Kidney (tissue), 14 donors: ENCODE measurements around the gene SKI. TPM values are rescaled to one million over a fixed set of nuclear protein-coding genes. Genes with fewer than 3 reads are reported as not detected.
A peak's percentile ranks its signal among the peaks of the same experiment; 100 is the strongest.

ENCODE experiments used
- DNase-seq, 5 donors: peaks; one replicate each; pipeline ENCODE4 v3.0.0-alpha.2; 2013 to 2020
- FAIRE-seq: peaks from 2 replicates; lab custom pipeline; 2012; peaks lifted over from hg19 to GRCh38; lab: Jason Lieb, UNC
- H3K27ac ChIP-seq, 2 donors: one replicate each; pipeline ENCODE4 v1.7.0; 2013; ENCODE audit warnings: low read depth in 2 of 2, low read length in 2 of 2, inconsistent platforms in 1 of 2
- H3K27me3 ChIP-seq: one replicate; pipeline ENCODE4 v1.7.1; 2013; ENCODE audit warnings: low read length, inconsistent platforms; ENCODE audit not compliant: control insufficient read depth, insufficient read depth
- H3K36me3 ChIP-seq, 3 donors: one replicate each; pipeline versions ENCODE4 v1.7.0 to v1.7.1; 2013; ENCODE audit warnings: low read length in 3 of 3, control low read depth in 1 of 3, inconsistent platforms in 1 of 3; ENCODE audit not compliant: insufficient read depth in 3 of 3, control insufficient read depth in 2 of 3
- H3K4me1 ChIP-seq, 3 donors: one replicate each; pipeline versions ENCODE4 v1.7.0 to v1.7.1; 2013; ENCODE audit warnings: low read length in 3 of 3, inconsistent platforms in 1 of 3, low read depth in 1 of 3; ENCODE audit not compliant: control insufficient read depth in 2 of 3, insufficient read depth in 2 of 3
- H3K4me3 ChIP-seq, 3 donors: one replicate each; pipeline versions ENCODE4 v1.7.0 to v1.8.1; 2013; ENCODE audit warnings: low read length in 3 of 3, control low read depth in 1 of 3, inconsistent platforms in 1 of 3
- H3K9ac ChIP-seq, 3 donors: one replicate each; pipeline versions ENCODE4 v1.7.0 to v1.7.1; 2013; ENCODE audit warnings: low read length in 3 of 3, control low read depth in 1 of 3, inconsistent platforms in 1 of 3
- H3K9me3 ChIP-seq, 3 donors: one replicate each; pipeline versions ENCODE4 v1.7.0 to v1.7.1; 2013; ENCODE audit warnings: low read length in 3 of 3, control low read depth in 1 of 3, inconsistent platforms in 1 of 3; ENCODE audit not compliant: control insufficient read depth in 2 of 3, insufficient read depth in 1 of 3
- CTCF ChIP-seq: IDR thresholded peaks from 3 replicates; pipeline ENCODE4 v1.5.1; 2012; ENCODE audit warnings: mild to moderate bottlenecking, moderate library complexity, borderline replicate concordance; ENCODE audit not compliant: insufficient read depth; ENCODE audit errors: extremely low read depth
- intact Hi-C: fragments of 100-400 bp; cut with DNase I; formaldehyde crosslinking; loops from one replicate; pipeline ENCODE4 v1.11.1; 2022
- polyA plus RNA-seq: library from polyadenylated mRNA; stranded (reverse); fragments of 350-450 nt; fragmentation: Illumina TruSeq; extraction: RNeasy Lipid Tissue Mini Kit (QIAGEN cat#74804); gene quantifications from one replicate; pipeline ENCODE4 v1.2.3, GENCODE V29; 2014; ENCODE audit warnings: low read depth, low replicate concordance; ENCODE audit not compliant: insufficient read depth
- total RNA-seq: library from RNA; stranded (reverse); fragmentation: NEBNext Ultra II Directional; extraction: Animal tissue kit (Norgen Biotek cat#: 25700); gene quantifications from one replicate; pipeline ENCODE4 v1.2.1, GENCODE V29; 2021
- donor health status: control.
- donor health status: control.
- donor health status: control.
- donor health status: control.
- donor health status: control.
- donor health status: DM: yes; HTN: yes; CAD: no.
- donor health status: Normal renal cell carcinoma (clear cell type).

The SKI gene
- total and polyA plus RNA-seq, 2 donors from 2014 or later = 9.2 to 78.6 TPM

- Histone ChIP-seq H3K9me3 (no peaks in the 10 kb centered on the region), H3K27ac (peak overlapping the region; percentile 89 to 93), H3K9ac (peak overlapping the region in 2 of 3 donors; percentile 81 to 82), H3K4me1 (peaks cover 0 to 36% (median 4%) of the 10 kb centered on the region in 3 donors), H3K27me3 (no peaks in the 10 kb centered on the region), H3K36me3 (no peaks in the 10 kb centered on the region), H3K4me3 (peak overlapping the region in 2 of 3 donors; percentile 58 to 71)
- FAIRE-seq (no peak), DNase-seq (peak; percentile 92 to 98 (median 93))
- peak; percentile 90 for TF ChIP-seq CTCF
- intact Hi-C loops = loop anchor here (5.0 kb wide), 1 partner anchor 187 kb away; no protein-coding TSS in a partner anchor
Measured at GRCh38 chr1:2194898-2195673, 33.0 kb upstream of the SKI start.

- Histone ChIP-seq H3K9me3 (no peaks in the 10 kb centered on the region), H3K36me3 (no peaks in the 10 kb centered on the region), H3K4me3 (no peak overlapping the region), H3K27ac (peak overlapping the region in 1 of 2 donors; percentile 93), H3K27me3 (no peaks in the 10 kb centered on the region), H3K9ac (peak overlapping the region in 1 of 3 donors; percentile 81), H3K4me1 (peaks cover 0 to 29% (median 4%) of the 10 kb centered on the region in 3 donors)
- intact Hi-C loops = loop anchor here (5.0 kb wide), 1 partner anchor 187 kb away; no protein-coding TSS in a partner anchor
- DNase-seq (peak in 2 of 5 donors; percentile 35 to 78), FAIRE-seq (no peak)
- TF ChIP-seq CTCF = peak; percentile 2
Measured at GRCh38 chr1:2195785-2196184, 32.3 kb upstream of the SKI start.

GRCh38 chr1:2196901-2197638 is 31.0 kb upstream of the SKI start:
- Histone ChIP-seq H3K9me3 (no peaks in the 10 kb centered on the region), H3K36me3 (no peaks in the 10 kb centered on the region), H3K4me1 (peaks cover 0 to 26% (median 4%) of the 10 kb centered on the region in 3 donors), H3K27me3 (no peaks in the 10 kb centered on the region), H3K4me3 (no peak overlapping the region), H3K27ac (no peak overlapping the region), H3K9ac (no peak overlapping the region)
- TF ChIP-seq CTCF = no peak
- DNase-seq (peak in 1 of 5 donors; percentile 79), FAIRE-seq (no peak)
- intact Hi-C loops = loop anchor here (5.0 kb wide), 1 partner anchor 185 kb away; no protein-coding TSS in a partner anchor
